NCI-H2196 (cell line): ENCODE results near the gene SF3B2.
"Not testable (repeated sequence)": the region's sequence is repeated elsewhere in the genome, so short reads cannot be mapped to it uniquely, and the experiment has no call there.

Experiments used
- DNase-seq: peaks from one replicate; lab custom pipeline; 2025; ENCODE audit not compliant: unreplicated experiment; lab: John Stamatoyannopoulos, UW

Gene SF3B2

GRCh38 chr11:66016793-66017177 is 35.4 kb upstream of the SF3B2 start:
- DNase-seq: no peak

- DNase-seq: no peak
These were observed 34.8 kb upstream of the SF3B2 start for GRCh38 chr11:66017321-66017720.

DNA sequence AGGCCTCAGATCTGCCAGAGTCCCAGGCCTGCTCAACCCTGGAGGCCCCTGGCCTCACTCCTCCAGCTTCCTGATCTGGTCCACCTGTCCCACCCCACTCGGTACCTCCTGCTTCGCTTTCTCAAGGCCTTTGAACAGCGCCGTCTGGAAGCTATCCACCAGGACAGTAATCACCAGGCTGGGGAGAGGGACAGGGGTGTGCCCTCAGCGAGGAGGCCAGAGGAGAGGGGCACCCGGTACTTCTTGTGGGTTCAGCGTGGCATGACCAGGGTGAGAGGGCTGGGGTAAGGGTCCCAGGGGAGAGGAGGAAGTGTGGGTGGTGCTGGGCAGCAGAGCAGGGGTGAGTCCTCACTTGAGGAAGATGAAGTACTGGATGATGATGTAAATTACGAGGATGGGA is 32.0 kb upstream of the SF3B2 start:
- DNase-seq: no peak

DNA sequence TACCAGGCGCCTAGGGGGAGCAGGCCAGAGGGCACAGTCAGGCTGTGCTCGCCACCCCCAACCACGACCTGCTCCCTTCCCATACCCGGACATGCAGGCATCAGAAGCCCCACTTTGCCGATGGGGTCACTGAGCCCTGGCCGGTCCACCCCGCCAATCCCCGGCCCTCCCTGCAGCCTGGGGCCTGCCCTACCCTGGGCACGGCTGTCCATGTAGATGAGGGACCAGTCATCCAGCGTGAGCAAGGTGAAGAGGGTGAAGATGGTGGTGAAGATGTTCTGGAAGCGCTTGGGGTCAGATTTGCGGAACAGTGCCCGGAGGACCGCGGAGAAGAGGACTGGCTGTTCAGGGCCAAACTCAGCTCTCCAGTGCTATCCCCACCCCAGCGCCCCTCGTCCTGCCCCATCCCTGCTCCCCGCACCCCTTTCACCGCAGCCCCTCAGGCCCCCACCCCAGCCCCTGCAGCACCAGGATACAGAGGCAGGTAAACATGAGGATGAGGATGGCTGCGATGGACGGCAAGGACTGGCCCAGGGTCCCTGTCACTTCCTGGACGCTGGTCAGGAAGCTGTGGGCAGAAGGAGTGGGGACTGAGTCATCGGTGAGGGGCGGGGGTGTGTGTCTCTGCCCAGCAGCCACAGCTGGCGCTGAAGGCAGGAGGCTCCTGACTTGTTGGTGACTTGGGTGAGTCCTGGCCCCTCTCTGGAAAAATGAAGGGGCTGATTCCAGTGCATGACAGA is 31.4 kb upstream of the SF3B2 start:
- DNase-seq: no peak

DNA sequence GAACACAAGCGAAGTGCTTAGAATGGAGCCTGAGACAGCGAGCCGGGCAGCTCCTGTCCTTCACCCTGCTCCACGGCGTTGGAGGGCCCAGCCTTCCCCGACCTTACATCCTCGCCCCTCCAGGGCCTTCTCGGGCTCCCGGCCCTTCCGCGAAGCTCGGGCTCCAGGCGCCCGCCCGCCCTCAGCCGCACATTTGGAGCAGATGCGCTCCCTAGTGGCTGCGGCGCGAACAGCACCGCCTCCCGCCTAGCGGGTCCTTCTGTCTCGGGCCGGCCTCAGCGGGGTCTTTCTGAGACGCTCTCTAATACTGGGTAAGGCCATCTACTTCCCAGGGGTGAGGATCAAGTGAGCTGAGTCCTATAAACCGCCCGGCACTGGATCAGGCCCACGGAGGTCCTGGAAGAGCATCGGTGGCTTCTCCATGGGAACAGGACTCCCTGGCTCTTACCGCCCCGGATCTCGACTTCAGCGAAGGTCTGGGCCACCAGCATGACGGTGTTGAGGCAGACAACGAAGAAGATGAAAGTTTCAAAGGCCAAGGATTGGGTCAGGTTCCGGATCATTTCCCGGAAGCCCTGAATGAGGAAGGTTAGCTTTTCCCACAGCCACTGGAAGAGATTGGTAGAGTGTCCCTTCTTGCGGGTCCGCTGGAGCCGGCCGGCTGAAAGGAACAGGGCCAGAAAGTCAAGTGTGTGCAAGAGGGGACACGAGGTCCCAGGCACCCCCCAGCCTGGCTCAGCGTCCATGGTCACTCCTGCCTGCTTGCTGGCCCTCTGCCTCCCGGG is 29.6 kb upstream of the SF3B2 start:
- DNase-seq: peak; percentile 82

DNA sequence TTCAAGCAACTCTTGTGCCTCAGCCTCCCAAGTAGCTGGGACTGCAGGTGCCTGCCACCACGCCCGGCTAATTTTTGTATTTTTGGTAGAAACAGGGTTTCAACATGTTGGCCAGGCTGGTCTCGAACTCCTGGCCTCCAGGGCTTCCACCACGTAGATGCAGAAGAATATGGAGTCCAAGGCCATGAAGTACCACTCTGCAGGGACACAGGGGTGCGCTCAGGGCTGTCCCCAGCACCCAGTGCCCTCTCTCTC is 29.1 kb upstream of the SF3B2 start:
- not testable (repeated sequence) for DNase-seq

DNA sequence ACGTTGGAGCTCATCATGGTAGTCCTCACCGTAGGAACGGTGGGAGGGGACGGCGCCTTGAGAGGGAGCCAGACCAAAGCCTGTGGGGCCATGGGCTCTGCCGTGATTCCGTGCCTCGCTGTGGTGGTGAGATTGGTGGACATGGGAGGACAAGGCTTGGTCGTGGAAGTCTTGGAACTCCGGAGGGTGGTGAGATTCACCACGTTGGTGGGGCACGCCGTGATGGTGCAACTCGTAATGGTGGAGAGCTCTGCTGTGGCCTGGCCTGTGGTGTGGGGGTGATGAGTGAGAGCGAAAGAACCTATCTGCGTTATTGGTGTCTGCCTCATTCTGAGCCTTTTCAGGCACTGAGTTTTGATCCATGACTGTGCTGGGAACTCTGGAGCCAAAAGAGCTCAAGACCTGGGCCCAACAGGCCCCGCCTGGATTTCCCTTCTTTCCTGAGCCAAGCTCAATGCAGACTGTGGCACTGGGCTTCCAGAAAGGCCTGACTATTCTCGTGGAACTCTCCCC is 26.1 kb upstream of the SF3B2 start, which contains the start of gene CATSPER1:
TSS of gene CATSPER1 (minus strand) at position 463 of the 513 bp plus-strand sequence. CDS start at position 363, 100 bp downstream.
- no peak for DNase-seq

GRCh38 chr11:66032957-66033735 is 19.0 kb upstream of the SF3B2 start:
- no peak for DNase-seq

DNA sequence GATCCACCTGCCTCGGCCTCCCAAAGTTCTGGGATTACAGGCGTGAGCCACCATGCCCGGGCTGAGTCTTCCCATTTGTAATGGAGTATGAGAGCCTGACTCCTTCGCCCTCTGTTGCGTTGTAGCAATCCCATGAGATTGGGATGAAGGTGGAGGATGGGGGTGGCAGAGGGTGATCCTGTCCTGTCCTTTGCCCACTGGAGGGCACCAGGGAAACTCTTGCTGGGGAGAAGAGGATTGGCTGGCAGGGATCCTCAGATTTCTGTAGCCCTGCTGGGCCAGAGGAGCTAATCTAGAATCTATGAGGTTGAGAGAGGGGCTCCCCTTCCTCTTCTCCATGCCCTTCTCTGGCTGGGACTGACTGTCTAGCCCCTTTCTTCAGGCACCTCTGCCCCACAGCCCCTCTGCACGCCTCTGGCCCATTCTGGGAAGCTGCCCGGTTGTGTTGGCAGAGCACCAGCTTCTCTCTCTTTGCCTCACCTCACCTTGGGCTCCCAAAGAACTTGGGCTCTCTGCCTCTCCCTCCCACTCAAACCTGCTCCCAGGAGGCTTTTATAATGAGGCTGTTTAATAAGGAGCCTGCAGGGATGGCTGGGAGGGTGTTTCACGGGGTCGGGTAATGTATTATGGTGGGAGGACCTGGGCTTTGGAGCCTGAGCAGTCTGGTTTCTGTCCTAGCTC is 16.4 kb upstream of the SF3B2 start:
- no peak for DNase-seq

DNA sequence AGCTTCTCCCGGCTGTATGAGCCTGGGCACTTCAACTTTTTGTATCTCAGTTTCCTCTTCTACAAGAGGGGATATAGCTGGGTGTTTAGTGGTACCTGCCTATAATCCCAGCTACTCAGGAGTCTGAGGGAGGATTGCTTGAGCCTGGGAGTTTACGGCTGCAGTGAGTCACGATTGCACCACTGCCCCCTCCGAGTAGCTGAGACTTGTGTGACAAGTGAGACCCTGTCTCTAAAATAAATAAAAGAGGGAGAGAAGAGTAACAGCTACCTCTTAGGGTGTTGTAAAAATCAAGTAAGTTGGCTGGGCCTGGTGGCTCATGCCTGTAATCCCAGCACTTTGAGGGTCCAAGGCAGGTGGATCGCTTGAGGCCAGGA is 15.8 kb upstream of the SF3B2 start:
- no peak for DNase-seq

DNA sequence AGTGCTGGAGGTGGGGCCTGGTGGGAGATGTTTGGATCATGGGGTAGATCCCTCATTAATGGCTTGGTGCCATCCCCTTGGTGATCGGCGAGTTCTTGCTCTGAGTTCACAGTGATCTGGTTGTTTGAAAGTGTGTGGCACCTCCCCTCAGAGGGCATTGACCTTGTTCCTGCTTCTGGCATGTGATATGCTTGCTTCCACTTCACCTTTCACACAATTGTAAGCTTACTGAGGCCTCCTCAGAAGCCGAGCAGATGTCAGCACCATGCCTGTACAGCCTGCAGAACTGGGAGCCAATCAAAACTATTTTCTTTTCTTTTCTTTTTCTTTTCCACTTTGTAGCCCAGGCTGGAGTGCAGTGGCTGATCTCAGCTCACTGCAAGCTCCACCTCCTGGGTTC is 14.8 kb upstream of the SF3B2 start:
- no peak for DNase-seq

GRCh38 chr11:66039765-66040164 is 12.4 kb upstream of the SF3B2 start:
- no peak for DNase-seq

GRCh38 chr11:66042227-66042995 is 9.8 kb upstream of the SF3B2 start:
- DNase-seq: no peak

GRCh38 chr11:66042996-66043906 is 8.9 kb upstream of the SF3B2 start:
- no peak for DNase-seq

DNA sequence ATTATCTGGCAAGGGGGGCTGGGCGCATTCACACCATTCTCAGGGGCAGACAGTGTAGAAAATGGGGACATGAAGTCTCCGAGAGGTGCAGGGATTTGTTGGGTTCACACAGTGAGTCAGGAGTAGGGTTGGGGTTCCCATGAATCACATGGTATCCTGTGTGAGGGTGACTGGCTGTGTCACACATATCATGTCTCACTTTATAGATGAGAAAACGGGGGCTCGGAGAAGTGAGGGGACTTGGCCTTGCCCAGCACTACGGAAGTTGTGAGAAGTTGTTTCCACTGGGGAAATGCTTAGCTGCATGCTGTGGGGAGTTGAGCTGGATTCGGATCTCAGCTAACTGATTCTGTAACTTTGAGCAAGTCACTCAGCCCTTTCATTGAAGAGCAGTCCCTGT is 7.4 kb upstream of the SF3B2 start:
- DNase-seq: no peak

GRCh38 chr11:66045177-66045639 is 7.0 kb upstream of the SF3B2 start:
- peak; percentile 87 for DNase-seq

DNA sequence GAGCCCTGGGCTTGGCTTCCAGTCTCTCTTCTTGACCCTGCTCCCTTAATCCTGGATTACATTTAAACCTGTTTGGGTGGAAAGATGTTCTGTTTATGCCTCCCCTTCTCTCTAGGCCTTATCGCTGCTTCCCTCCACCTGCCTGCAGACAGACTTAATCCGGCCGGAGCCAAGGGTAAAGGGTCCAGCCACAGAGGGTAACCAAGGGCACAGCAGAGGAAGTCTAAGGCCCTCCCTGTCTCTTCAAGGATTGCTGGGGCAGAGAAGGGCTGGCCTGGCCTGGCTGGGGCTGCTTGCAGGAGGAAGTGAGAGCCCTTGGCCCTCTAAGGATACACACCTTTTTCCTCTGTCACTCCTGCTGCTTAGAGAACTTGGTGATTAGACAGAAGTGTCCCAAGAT is 5.3 kb upstream of the SF3B2 start:
- no peak for DNase-seq

GRCh38 chr11:66047541-66048365 is 4.4 kb upstream of the SF3B2 start:
- no peak for DNase-seq
